SK-N-SH (cell line): Measurements from ENCODE around the gene PCDHGC5.

Experiments
- CTCF ChIP-seq: fragments of 200-600 bp; sonication (generic); IDR thresholded peaks from 2 replicates; pipeline ENCODE4 v1.6.1; 2017; ENCODE audit warnings: antibody characterized with exemption, mild to moderate bottlenecking, moderate library complexity
- FOXM1 ChIP-seq: IDR thresholded peaks from 2 replicates; pipeline ENCODE4 v1.4.0; 2012; ENCODE audit warnings: low read depth, mild to moderate bottlenecking
- MAX ChIP-seq: IDR thresholded peaks from 2 replicates; pipeline ENCODE4 v1.4.0; 2012; ENCODE audit warnings: low read depth
- MXI1 ChIP-seq: IDR thresholded peaks from 2 replicates; pipeline ENCODE4 v1.6.1; 2012; ENCODE audit warnings: mild to moderate bottlenecking, low read depth, low read length, improper control_type of control experiment
- NRF1 ChIP-seq: IDR thresholded peaks from 2 replicates; pipeline ENCODE4 v1.6.1; 2012; ENCODE audit warnings: low read depth, mild to moderate bottlenecking, low read length
- POLR2AphosphoS5 ChIP-seq: IDR thresholded peaks from 2 replicates; pipeline ENCODE4 v1.6.1; 2012; ENCODE audit warnings: low read depth, low read length
- SIN3A ChIP-seq: IDR thresholded peaks from 2 replicates; pipeline ENCODE4 v1.6.1; 2012; ENCODE audit warnings: low read depth, mild to moderate bottlenecking, low read length, moderate library complexity, borderline replicate concordance
- TCF12 ChIP-seq: IDR thresholded peaks from 2 replicates; pipeline ENCODE4 v1.4.0; 2012

- no peak for TF ChIP-seq POLR2AphosphoS5
- TF ChIP-seq MAX = no peak
- TF ChIP-seq CTCF = no peak
- TF ChIP-seq FOXM1 = no peak
- no peak for TF ChIP-seq NRF1
- TF ChIP-seq TCF12 = no peak
- TF ChIP-seq SIN3A = no peak
- TF ChIP-seq MXI1 = no peak
Observed at GRCh38 chr5:141486091-141486490, 2.8 kb upstream of the PCDHGC5 start.
